Fibroblast of pulmonary artery (primary cell): ENCODE results near the gene XIRP2.
A peak's percentile ranks its signal among the peaks of the same experiment; 100 is the strongest.

Source experiments
- DNase-seq: peaks from one replicate; pipeline ENCODE4 v3.0.0-alpha.2; 2010; ENCODE audit warnings: low read depth
- H3K4me3 ChIP-seq: replicated peaks from 2 replicates; pipeline ENCODE4 v1.5.1; 2011; ENCODE audit warnings: low read depth, mild to moderate bottlenecking, control low read depth, low read length, moderate library complexity
- CTCF ChIP-seq: IDR thresholded peaks from 2 replicates; pipeline ENCODE4 v1.5.1; 2011; ENCODE audit warnings: mild to moderate bottlenecking, control low read depth, low read length, inconsistent platforms; ENCODE audit errors: missing control alignments

The XIRP2 gene

GRCh38 chr2:167215595-167215994 lies 327.3 kb downstream of the XIRP2 start:
- TF ChIP-seq CTCF: no peak
- DNase-seq: no peak
- H3K4me3 ChIP-seq: no peak overlapping the region

GRCh38 chr2:167237478-167237877 lies 349.2 kb downstream of the XIRP2 start:
- H3K4me3 ChIP-seq: no peak overlapping the region
- no peak for TF ChIP-seq CTCF
- no peak for DNase-seq

DNA sequence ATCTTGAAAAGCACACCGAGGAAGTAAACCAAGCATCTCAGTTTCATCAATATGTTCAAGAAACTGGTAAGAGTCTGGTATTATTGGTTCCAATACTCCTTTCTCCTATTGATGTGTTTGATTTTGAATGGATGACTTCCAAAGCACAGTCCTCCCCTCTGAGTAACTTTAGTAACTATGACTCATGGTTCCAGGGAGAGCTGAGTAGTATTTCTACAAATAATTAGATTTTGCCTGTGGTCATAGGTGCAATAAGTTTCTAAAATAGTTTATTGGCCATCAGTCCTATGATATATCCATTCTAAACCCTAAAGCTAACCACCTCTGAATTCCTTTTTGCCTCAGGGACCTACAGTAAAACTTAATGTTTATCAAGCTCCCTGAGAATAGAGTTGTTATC lies 352.4 kb downstream of the XIRP2 start:
- DNase-seq: no peak
- no peak for TF ChIP-seq CTCF
- H3K4me3 ChIP-seq: no peak overlapping the region

- no peak overlapping the region for H3K4me3 ChIP-seq
- no peak for TF ChIP-seq CTCF
- DNase-seq: peak; percentile 11
These were observed 360.9 kb downstream of the XIRP2 start for GRCh38 chr2:167249197-167249596.

DNA sequence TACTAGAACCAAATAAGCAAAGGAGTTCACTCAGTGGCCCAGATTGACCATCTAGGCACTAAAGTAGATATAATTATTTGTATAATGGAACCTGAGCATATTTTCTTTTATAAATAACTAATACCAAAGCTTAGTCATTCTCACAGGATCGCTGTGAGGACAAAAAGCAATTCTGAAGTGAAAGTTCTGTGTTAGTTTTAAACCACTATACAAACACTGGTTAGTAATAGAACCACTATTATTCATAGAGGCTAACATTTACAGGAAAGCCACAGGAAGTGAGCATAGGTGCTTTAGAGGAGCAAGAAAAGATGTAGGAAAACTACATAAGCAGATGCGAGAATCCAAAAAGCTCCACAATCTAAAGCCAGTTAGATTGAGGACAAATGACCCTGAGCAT lies 364.7 kb downstream of the XIRP2 start:
- no peak overlapping the region for H3K4me3 ChIP-seq
- no peak for TF ChIP-seq CTCF
- no peak for DNase-seq

DNA sequence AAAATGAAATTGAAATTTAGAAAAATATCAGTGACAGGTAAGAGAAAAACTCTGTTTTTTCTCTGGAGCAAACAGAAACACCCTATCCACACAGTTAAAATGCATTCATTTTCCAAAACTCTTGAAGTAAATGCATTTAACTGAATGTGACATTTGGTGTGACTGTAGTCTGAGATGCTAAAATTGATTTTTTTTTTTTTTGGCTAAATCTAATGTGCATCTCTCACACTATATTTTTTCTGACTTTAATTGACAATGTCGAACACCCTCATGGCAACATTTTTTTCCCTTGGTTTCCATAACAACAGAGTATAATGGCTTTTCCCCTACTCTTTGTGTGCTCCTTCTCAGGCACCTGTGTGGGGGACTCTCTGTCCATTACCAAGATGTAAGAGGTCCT lies 366.4 kb downstream of the XIRP2 start:
- TF ChIP-seq CTCF: no peak
- H3K4me3 ChIP-seq: no peak overlapping the region
- DNase-seq: no peak

GRCh38 chr2:167258712-167259111 lies 370.4 kb downstream of the XIRP2 start:
- DNase-seq: no peak
- H3K4me3 ChIP-seq: no peak overlapping the region
- no peak for TF ChIP-seq CTCF
